Measurements from ENCODE around the gene KCNJ12.
"Not testable (repeated sequence)": the region's sequence is repeated elsewhere in the genome, so short reads cannot be mapped to it uniquely, and the experiment has no call there.

Gene KCNJ12

DNA sequence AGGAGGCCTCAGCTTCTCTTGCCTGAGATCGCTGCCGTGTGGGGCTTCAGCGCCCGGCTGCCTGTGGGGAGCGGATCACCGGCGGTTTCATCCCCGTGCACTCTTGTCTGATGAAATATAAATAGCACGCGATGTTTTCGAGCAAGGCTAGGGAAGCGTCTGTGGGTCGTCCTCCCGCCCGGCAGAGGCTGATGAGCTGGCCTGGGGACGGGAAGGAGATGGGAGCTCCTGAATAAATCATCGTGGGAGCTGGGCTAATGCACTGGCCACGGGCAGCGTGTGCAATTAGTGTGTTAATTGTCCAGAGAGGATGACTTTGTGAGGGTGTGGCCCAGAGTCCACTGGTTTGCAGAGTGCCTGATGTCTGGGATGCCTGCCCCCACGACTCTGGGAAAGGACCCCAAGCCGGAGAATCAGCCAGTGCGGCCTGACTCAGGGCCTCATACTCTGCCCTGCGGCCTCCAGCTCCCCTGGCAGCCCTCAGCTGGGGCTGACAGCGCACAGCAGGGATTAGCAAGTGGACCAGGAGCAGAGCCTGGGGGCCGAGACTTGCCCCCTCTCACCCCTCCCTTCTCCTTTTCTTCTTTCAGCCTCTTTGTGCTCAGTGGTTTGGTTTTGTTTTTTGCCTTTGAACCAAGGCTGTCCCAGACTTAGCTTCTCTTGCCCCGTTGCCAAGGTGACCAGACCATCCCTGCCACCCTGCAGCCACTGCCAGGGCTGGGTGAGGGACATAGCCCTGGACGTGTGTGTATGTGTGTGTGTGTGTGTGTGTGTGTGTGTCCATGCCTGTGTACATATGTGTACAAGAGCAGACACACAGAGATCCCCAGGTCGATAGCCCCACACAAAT, 21.4 kb downstream of the KCNJ12 start:
- Histone ChIP-seq H3K27me3 (ENCODE audit: control insufficient read depth, insufficient read depth, low read length) (no peaks in the 10 kb centered on the region), H3K9me3 (ENCODE audit: control insufficient read depth, insufficient read depth, low read length) (no peaks in the 10 kb centered on the region), H3K36me3 (ENCODE audit: control insufficient read depth, insufficient read depth, low read length) (no peaks in the 10 kb centered on the region), H3K9ac (ENCODE audit: low read depth, low read length) (no peak overlapping the region), H3K4me1 (ENCODE audit: control insufficient read depth, insufficient read depth, low read length) (no peaks in the 10 kb centered on the region), H3K4me3 (ENCODE audit: low read depth, low read length) (no peak overlapping the region)

- Histone ChIP-seq H3K27me3 (ENCODE audit: control insufficient read depth, insufficient read depth, low read length) (no peaks in the 10 kb centered on the region), H3K9ac (ENCODE audit: low read depth, low read length) (no peak overlapping the region), H3K4me1 (ENCODE audit: control insufficient read depth, insufficient read depth, low read length) (no peaks in the 10 kb centered on the region), H3K9me3 (ENCODE audit: control insufficient read depth, insufficient read depth, low read length) (no peaks in the 10 kb centered on the region), H3K4me3 (ENCODE audit: low read depth, low read length) (no peak overlapping the region), H3K36me3 (ENCODE audit: control insufficient read depth, insufficient read depth, low read length) (no peaks in the 10 kb centered on the region)
These were observed 23.5 kb downstream of the KCNJ12 start for GRCh38 chr17:21399474-21400186.

- H3K36me3 ChIP-seq (ENCODE audit: control insufficient read depth, insufficient read depth, low read length); H3K9ac ChIP-seq (ENCODE audit: low read depth, low read length); H3K4me3 ChIP-seq (ENCODE audit: low read depth, low read length); H3K4me1 ChIP-seq (ENCODE audit: control insufficient read depth, insufficient read depth, low read length); H3K27me3 ChIP-seq (ENCODE audit: control insufficient read depth, insufficient read depth, low read length); H3K9me3 ChIP-seq (ENCODE audit: control insufficient read depth, insufficient read depth, low read length): not testable (repeated sequence)
These were observed 24.0 kb downstream of the KCNJ12 start for GRCh38 chr17:21400187-21400569.

DNA sequence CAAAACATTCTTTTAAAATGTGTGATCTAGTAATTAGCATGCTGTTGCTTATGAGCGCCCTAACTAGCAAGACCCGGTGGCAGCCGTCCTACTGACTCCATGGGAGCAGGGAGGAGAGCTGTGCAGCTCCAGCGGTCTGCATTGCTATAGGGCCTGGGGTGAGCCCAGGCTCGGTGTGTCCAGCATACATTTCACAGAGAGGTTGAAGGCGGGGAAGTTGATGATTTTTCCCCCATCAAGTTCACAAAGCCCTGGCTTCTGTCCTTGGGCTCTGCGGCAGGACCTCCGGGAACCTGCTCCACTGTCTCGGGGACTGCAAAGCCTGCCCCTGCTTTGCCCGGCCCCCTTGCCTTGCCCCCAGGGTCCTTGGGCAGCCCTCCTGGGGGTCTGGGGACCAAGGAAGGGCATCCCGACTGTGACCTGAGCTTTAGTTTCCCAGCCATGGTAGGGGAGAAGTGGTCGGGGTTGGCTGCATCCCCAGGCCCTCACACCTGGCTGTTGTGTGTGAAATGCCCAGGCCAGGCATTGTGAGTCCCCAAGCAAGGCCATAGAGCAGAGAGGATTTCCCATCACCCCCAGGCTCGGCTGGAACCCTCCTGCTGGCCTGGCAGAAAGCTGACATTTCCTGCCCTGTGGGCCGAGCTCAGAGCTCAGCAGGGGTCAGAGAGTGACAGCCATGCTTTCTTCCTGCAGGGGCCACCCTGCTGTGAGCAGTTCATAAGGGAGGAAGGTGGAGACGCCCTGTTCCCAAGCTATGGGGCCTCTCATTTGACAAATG, 24.8 kb downstream of the KCNJ12 start:
- H3K4me1 ChIP-seq (ENCODE audit: control insufficient read depth, insufficient read depth, low read length) = no peaks in the 10 kb centered on the region
- H3K27me3 ChIP-seq (ENCODE audit: control insufficient read depth, insufficient read depth, low read length) = no peaks in the 10 kb centered on the region
- H3K4me3 ChIP-seq (ENCODE audit: low read depth, low read length) = no peak overlapping the region
- no peaks in the 10 kb centered on the region for H3K9me3 ChIP-seq (ENCODE audit: control insufficient read depth, insufficient read depth, low read length)
- no peak overlapping the region for H3K9ac ChIP-seq (ENCODE audit: low read depth, low read length)
- H3K36me3 ChIP-seq (ENCODE audit: control insufficient read depth, insufficient read depth, low read length) = no peaks in the 10 kb centered on the region

GRCh38 chr17:21402166-21402571, 26.0 kb downstream of the KCNJ12 start:
- not testable (repeated sequence) for H3K4me1 ChIP-seq (ENCODE audit: control insufficient read depth, insufficient read depth, low read length); H3K36me3 ChIP-seq (ENCODE audit: control insufficient read depth, insufficient read depth, low read length); H3K4me3 ChIP-seq (ENCODE audit: low read depth, low read length); H3K27me3 ChIP-seq (ENCODE audit: control insufficient read depth, insufficient read depth, low read length); H3K9ac ChIP-seq (ENCODE audit: low read depth, low read length); H3K9me3 ChIP-seq (ENCODE audit: control insufficient read depth, insufficient read depth, low read length)

GRCh38 chr17:21402926-21403325, 26.8 kb downstream of the KCNJ12 start:
- H3K4me3 ChIP-seq (ENCODE audit: low read depth, low read length); H3K36me3 ChIP-seq (ENCODE audit: control insufficient read depth, insufficient read depth, low read length); H3K9me3 ChIP-seq (ENCODE audit: control insufficient read depth, insufficient read depth, low read length); H3K4me1 ChIP-seq (ENCODE audit: control insufficient read depth, insufficient read depth, low read length); H3K9ac ChIP-seq (ENCODE audit: low read depth, low read length); H3K27me3 ChIP-seq (ENCODE audit: control insufficient read depth, insufficient read depth, low read length): not testable (repeated sequence)

- not testable (repeated sequence) for H3K27me3 ChIP-seq (ENCODE audit: control insufficient read depth, insufficient read depth, low read length); H3K9me3 ChIP-seq (ENCODE audit: control insufficient read depth, insufficient read depth, low read length); H3K4me1 ChIP-seq (ENCODE audit: control insufficient read depth, insufficient read depth, low read length); H3K4me3 ChIP-seq (ENCODE audit: low read depth, low read length); H3K36me3 ChIP-seq (ENCODE audit: control insufficient read depth, insufficient read depth, low read length); H3K9ac ChIP-seq (ENCODE audit: low read depth, low read length)
These were observed 27.9 kb downstream of the KCNJ12 start for GRCh38 chr17:21404106-21404505.

DNA sequence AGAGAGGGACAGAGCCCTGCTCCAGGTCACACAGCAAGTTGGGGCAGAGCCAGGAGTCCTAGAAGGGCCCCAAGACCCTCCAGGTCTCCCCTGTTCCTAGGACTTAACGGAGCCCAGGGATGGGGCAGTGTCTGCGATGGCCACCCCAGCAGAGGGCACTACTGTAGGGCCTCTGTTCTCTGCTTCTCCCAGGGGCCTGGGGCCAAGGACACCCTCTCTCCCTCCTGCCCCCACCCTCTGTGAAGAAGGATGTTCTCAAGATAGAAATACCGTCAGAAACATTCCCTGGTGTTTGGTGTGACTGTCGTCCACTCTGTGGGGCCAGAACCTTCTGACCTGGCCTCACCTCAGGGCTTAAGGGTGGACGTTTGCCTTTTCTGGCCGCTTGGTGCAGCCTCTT, 28.4 kb downstream of the KCNJ12 start:
- not testable (repeated sequence) for H3K4me3 ChIP-seq (ENCODE audit: low read depth, low read length); H3K4me1 ChIP-seq (ENCODE audit: control insufficient read depth, insufficient read depth, low read length); H3K9me3 ChIP-seq (ENCODE audit: control insufficient read depth, insufficient read depth, low read length); H3K36me3 ChIP-seq (ENCODE audit: control insufficient read depth, insufficient read depth, low read length); H3K27me3 ChIP-seq (ENCODE audit: control insufficient read depth, insufficient read depth, low read length); H3K9ac ChIP-seq (ENCODE audit: low read depth, low read length)

DNA sequence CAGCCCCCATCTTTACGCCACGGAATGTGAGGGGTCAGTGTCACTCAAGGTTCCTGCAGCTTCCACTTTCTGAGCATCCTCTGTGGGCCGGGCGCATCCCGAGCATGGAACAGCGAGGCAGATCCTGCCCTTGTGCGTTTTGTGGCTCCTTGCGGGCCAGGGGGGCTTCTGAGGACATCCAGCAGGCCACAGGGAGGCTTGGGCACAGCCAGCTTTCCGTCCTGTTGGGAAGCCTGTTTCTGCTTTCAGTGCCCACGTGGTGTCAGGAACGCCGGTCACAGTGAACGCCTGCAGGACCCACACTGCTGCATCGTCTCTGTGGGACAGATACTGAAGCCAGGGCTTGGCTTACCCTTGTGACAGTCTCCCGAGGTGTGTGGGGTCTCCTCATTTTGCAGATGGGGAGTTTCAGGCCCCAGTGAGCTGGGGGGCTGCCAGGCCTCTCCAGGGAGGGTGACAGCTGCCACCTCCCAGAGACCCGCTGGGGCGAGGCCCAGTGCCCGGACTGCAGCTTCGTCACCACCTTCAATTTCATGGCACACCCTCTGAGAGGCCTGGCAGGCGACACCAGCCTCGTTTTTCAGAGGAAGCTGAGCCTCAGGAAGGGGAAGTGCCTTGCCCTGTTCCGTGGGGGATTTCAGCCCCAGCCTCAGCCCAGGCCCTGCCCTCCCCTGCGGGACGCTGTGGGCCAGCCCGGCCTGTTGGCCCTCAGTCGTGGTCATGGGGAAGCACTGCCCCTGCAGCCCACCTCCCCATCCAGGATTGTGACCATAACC, 29.0 kb downstream of the KCNJ12 start:
- not testable (repeated sequence) for H3K9ac ChIP-seq (ENCODE audit: low read depth, low read length); H3K9me3 ChIP-seq (ENCODE audit: control insufficient read depth, insufficient read depth, low read length); H3K36me3 ChIP-seq (ENCODE audit: control insufficient read depth, insufficient read depth, low read length); H3K4me1 ChIP-seq (ENCODE audit: control insufficient read depth, insufficient read depth, low read length); H3K27me3 ChIP-seq (ENCODE audit: control insufficient read depth, insufficient read depth, low read length); H3K4me3 ChIP-seq (ENCODE audit: low read depth, low read length)

- not testable (repeated sequence) for H3K9me3 ChIP-seq (ENCODE audit: control insufficient read depth, insufficient read depth, low read length); H3K4me3 ChIP-seq (ENCODE audit: low read depth, low read length); H3K27me3 ChIP-seq (ENCODE audit: control insufficient read depth, insufficient read depth, low read length); H3K36me3 ChIP-seq (ENCODE audit: control insufficient read depth, insufficient read depth, low read length); H3K9ac ChIP-seq (ENCODE audit: low read depth, low read length); H3K4me1 ChIP-seq (ENCODE audit: control insufficient read depth, insufficient read depth, low read length)
These were observed 29.8 kb downstream of the KCNJ12 start for GRCh38 chr17:21405904-21406400.

DNA sequence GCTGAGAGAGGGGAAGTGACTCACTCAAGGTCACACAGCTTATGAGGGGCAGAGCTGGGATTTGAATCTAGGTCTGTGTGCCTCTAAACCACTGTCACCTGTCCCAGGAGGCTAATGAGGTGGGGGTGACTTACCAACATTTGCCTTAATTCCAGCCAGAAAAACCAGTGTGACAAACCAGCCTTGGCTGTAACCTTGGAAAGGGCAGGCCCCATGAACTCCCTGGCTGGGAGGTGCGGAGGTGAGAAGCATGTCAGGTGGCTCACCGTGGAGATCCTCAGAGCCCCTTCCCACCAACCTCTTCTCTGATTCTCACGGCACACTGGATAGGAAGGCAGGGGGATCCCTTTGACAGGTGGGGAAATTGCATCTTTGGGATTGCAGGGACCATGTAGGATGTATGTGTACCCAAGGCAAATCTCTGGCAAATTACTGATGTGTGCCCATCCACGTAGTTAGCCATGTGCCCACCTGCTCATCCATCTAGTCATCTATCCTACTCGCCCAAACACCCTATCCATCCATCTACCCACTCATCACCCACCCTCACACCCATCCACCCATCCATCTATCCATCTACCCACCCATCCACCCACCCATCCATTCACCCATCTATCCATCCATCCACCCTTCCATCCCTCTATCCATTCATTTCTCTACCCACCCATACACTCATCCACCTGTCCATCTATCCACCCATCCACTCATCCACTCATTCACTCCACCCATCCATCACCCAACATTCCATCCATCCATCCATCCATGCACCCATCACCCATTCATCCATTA, 30.7 kb downstream of the KCNJ12 start:
- H3K27me3 ChIP-seq (ENCODE audit: control insufficient read depth, insufficient read depth, low read length); H3K9ac ChIP-seq (ENCODE audit: low read depth, low read length); H3K4me3 ChIP-seq (ENCODE audit: low read depth, low read length); H3K9me3 ChIP-seq (ENCODE audit: control insufficient read depth, insufficient read depth, low read length); H3K4me1 ChIP-seq (ENCODE audit: control insufficient read depth, insufficient read depth, low read length); H3K36me3 ChIP-seq (ENCODE audit: control insufficient read depth, insufficient read depth, low read length): not testable (repeated sequence)

All from iPS-15b (cell line).